Measurements from ENCODE around the gene ADAMTS9. TPM values are rescaled to one million over a fixed set of nuclear protein-coding genes. Genes with fewer than 3 reads are reported as not detected.

The ADAMTS9 gene
- total RNA-seq, 1 experiment from 2014 or later, result 1.8 TPM

- no peak overlapping the region for H3K4me3 Mint-ChIP-seq (ENCODE audit: unreplicated experiment)
- peaks cover 9% of the 10 kb centered on the region for H3K4me1 Mint-ChIP-seq (ENCODE audit: insufficient read depth, unreplicated experiment)
- no peaks in the 10 kb centered on the region for H3K36me3 Mint-ChIP-seq (ENCODE audit: insufficient read depth, unreplicated experiment)
- no peaks in the 10 kb centered on the region for H3K9me3 Mint-ChIP-seq (ENCODE audit: unreplicated experiment)
- no peak for TF ChIP-seq CTCF (IDR thresholded peaks at IDR 0.05; ENCODE audit: unreplicated experiment)
- H3K27ac Mint-ChIP-seq (ENCODE audit: low read depth, unreplicated experiment), result no peak overlapping the region
- no TSS peak for BruUV-seq (replicated peaks)
- POLR2A ChIA-PET, result no interaction called here
- intact Hi-C loops (cut with micrococcal nuclease), result no loop called here
- H3K27me3 Mint-ChIP-seq (ENCODE audit: insufficient read depth, unreplicated experiment), result no peaks in the 10 kb centered on the region
- DNase-seq (ENCODE audit: unreplicated experiment), result no peak
- CTCF ChIA-PET, result interaction anchor here (0.6 to 1.3 kb wide), 2 partner anchors 31 to 354 kb away, joined by 3 read pairs; no protein-coding TSS in a partner anchor
Measured at GRCh38 chr3:64654013-64654412, 33.8 kb downstream of the ADAMTS9 start.

GRCh38 chr3:64653101-64653500 lies 34.7 kb downstream of the ADAMTS9 start:
- ChIA-PET CTCF (interaction anchor here (0.6 kb wide), 1 partner anchor 355 kb away, joined by 3 read pairs; no protein-coding TSS in a partner anchor), POLR2A (no interaction called here)
- Mint-ChIP-seq H3K27me3 (ENCODE audit: insufficient read depth, unreplicated experiment) (no peaks in the 10 kb centered on the region), H3K27ac (ENCODE audit: low read depth, unreplicated experiment) (no peak overlapping the region), H3K4me1 (ENCODE audit: insufficient read depth, unreplicated experiment) (peaks cover 9% of the 10 kb centered on the region), H3K9me3 (ENCODE audit: unreplicated experiment) (no peaks in the 10 kb centered on the region), H3K4me3 (ENCODE audit: unreplicated experiment) (no peak overlapping the region), H3K36me3 (ENCODE audit: insufficient read depth, unreplicated experiment) (no peaks in the 10 kb centered on the region)
- TF ChIP-seq CTCF (IDR thresholded peaks at IDR 0.05; ENCODE audit: unreplicated experiment), result no peak
- intact Hi-C loops (cut with micrococcal nuclease), result no loop called here
- no TSS peak for BruUV-seq (replicated peaks)
- no peak for DNase-seq (ENCODE audit: unreplicated experiment)

GRCh38 chr3:64651741-64652241 lies 36.0 kb downstream of the ADAMTS9 start:
- no peak overlapping the region for H3K4me3 Mint-ChIP-seq (ENCODE audit: unreplicated experiment)
- H3K4me1 Mint-ChIP-seq (ENCODE audit: insufficient read depth, unreplicated experiment), result peaks cover 9% of the 10 kb centered on the region
- CTCF ChIA-PET, result interaction anchor here (0.8 kb wide), 1 partner anchor 9 kb away, joined by 3 read pairs; no protein-coding TSS in a partner anchor
- POLR2A ChIA-PET, result interaction anchor here (0.6 kb wide), 1 partner anchor 31 kb away, joined by 3 read pairs; no protein-coding TSS in a partner anchor
- H3K9me3 Mint-ChIP-seq (ENCODE audit: unreplicated experiment), result no peaks in the 10 kb centered on the region
- no peak for DNase-seq (ENCODE audit: unreplicated experiment)
- H3K27ac Mint-ChIP-seq (ENCODE audit: low read depth, unreplicated experiment), result no peak overlapping the region
- H3K27me3 Mint-ChIP-seq (ENCODE audit: insufficient read depth, unreplicated experiment), result no peaks in the 10 kb centered on the region
- H3K36me3 Mint-ChIP-seq (ENCODE audit: insufficient read depth, unreplicated experiment), result no peaks in the 10 kb centered on the region
- intact Hi-C loops (cut with micrococcal nuclease), result no loop called here
- BruUV-seq (replicated peaks), result no TSS peak
- TF ChIP-seq CTCF (IDR thresholded peaks at IDR 0.05; ENCODE audit: unreplicated experiment), result no peak

- Mint-ChIP-seq H3K27me3 (ENCODE audit: insufficient read depth, unreplicated experiment) (no peaks in the 10 kb centered on the region), H3K27ac (ENCODE audit: low read depth, unreplicated experiment) (no peak overlapping the region), H3K4me3 (ENCODE audit: unreplicated experiment) (no peak overlapping the region), H3K4me1 (ENCODE audit: insufficient read depth, unreplicated experiment) (peaks cover 9% of the 10 kb centered on the region), H3K9me3 (ENCODE audit: unreplicated experiment) (no peaks in the 10 kb centered on the region), H3K36me3 (ENCODE audit: insufficient read depth, unreplicated experiment) (no peaks in the 10 kb centered on the region)
- DNase-seq (ENCODE audit: unreplicated experiment), result no peak
- POLR2A ChIA-PET, result no interaction called here
- CTCF ChIA-PET, result no interaction called here
- intact Hi-C loops (cut with micrococcal nuclease), result no loop called here
- no TSS peak for BruUV-seq (replicated peaks)
- TF ChIP-seq CTCF (IDR thresholded peaks at IDR 0.05; ENCODE audit: unreplicated experiment), result no peak
Measured at GRCh38 chr3:64651303-64651702, 36.5 kb downstream of the ADAMTS9 start.

All from MCF 10A (cell line).